Kidney epithelial cell (primary cell): ENCODE data around the gene DIABLO. TPM values are rescaled to one million over a fixed set of nuclear protein-coding genes. Genes with fewer than 3 reads are reported as not detected.

Experiments
- DNase-seq: peaks from one replicate; pipeline ENCODE4 v3.0.0-alpha.2; 2010; ENCODE audit warnings: low read depth
- H3K27me3 ChIP-seq: 2 replicates; pipeline ENCODE4 v1.6.0; 2011; ENCODE audit warnings: low read length; ENCODE audit not compliant: control insufficient read depth, insufficient read depth
- H3K36me3 ChIP-seq: 2 replicates; pipeline ENCODE4 v1.5.1; 2011; ENCODE audit warnings: low read length; ENCODE audit not compliant: control insufficient read depth, insufficient read depth
- H3K4me3 ChIP-seq: 2 replicates; pipeline ENCODE4 v1.5.1; 2011; ENCODE audit warnings: low read depth, mild to moderate bottlenecking, control low read depth, low read length
- total RNA-seq: library from RNA; depleted of rRNA; stranded (reverse); fragments of >200 nt; gene quantifications from 2 replicates; pipeline ENCODE4 v1.2.3, GENCODE V29; 2015
- TF ChIP-seq, protein P1 (sequence below): IDR thresholded peaks from 2 replicates; pipeline ENCODE4 v1.5.1; 2011; ENCODE audit warnings: mild to moderate bottlenecking, moderate library complexity, low read length, control low read depth, inconsistent platforms; ENCODE audit not compliant: insufficient read depth, poor library complexity, severe bottlenecking

DIABLO gene
- total RNA-seq, 1 donor from 2014 or later, result 100 TPM

DNA sequence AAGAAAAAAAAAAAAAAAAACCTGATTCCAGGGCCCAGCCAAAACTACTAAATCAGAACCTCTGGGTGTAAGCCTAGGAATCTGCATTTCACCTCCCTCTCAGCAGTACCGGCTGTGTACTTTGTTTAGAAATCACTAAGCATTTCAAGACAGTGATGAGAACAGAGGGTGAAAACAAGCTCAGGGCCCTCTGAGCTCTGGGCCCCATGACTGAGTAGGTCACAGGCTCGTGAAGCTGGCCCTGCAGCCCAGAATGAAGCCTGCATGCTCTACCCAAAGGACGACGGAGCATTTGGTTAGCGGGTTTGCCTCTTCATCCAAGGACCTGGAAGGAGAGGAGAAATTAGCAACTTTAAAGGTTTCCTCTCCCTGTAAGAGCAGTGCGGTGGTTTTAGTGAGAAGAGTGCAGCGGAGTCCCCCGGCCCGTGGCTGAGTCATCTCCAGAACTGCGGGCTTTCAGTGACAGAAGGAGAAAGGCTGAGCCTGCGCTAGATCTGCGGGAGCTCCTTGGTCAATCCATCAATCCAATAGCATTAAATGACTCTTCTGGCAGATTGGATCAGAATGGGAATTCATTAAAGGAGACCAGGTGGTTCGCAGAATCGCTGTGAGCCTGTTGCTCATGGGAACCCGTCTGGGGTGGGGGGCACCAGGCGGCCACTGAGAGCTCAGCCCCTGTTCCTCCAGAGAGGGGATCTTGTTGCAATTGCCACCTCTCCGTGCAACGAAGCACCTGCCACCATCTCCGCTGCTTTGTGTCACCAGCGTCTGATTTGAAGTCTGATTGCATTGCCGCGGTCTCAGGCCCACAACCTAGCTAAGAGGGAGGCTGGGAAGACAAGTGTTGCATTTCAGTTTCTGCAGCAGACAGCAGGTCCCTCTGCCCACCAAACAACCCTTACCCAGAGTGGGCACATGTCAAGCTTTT is 59.2 kb downstream of the DIABLO start:
- TF ChIP-seq, protein P1, sequence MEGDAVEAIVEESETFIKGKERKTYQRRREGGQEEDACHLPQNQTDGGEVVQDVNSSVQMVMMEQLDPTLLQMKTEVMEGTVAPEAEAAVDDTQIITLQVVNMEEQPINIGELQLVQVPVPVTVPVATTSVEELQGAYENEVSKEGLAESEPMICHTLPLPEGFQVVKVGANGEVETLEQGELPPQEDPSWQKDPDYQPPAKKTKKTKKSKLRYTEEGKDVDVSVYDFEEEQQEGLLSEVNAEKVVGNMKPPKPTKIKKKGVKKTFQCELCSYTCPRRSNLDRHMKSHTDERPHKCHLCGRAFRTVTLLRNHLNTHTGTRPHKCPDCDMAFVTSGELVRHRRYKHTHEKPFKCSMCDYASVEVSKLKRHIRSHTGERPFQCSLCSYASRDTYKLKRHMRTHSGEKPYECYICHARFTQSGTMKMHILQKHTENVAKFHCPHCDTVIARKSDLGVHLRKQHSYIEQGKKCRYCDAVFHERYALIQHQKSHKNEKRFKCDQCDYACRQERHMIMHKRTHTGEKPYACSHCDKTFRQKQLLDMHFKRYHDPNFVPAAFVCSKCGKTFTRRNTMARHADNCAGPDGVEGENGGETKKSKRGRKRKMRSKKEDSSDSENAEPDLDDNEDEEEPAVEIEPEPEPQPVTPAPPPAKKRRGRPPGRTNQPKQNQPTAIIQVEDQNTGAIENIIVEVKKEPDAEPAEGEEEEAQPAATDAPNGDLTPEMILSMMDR, result no peak
- Histone ChIP-seq H3K27me3 (no peaks in the 10 kb centered on the region), H3K4me3 (no peak overlapping the region), H3K36me3 (no peaks in the 10 kb centered on the region)
- DNase-seq, result no peak

- DNase-seq, result no peak
- no peak overlapping the region for H3K4me3 ChIP-seq
- H3K36me3 ChIP-seq, result no peaks in the 10 kb centered on the region
- H3K27me3 ChIP-seq, result no peaks in the 10 kb centered on the region
- TF ChIP-seq, protein P1, result no peak
These were observed 62.9 kb downstream of the DIABLO start for GRCh38 chr12:122162976-122163375.

GRCh38 chr12:122161682-122162081 is 64.2 kb downstream of the DIABLO start:
- TF ChIP-seq, protein P1, result no peak
- no peak for DNase-seq
- Histone ChIP-seq H3K27me3 (no peaks in the 10 kb centered on the region), H3K36me3 (no peaks in the 10 kb centered on the region), H3K4me3 (no peak overlapping the region)

- TF ChIP-seq, protein P1, result no peak
- Histone ChIP-seq H3K4me3 (no peak overlapping the region), H3K27me3 (no peaks in the 10 kb centered on the region), H3K36me3 (no peaks in the 10 kb centered on the region)
- DNase-seq, result no peak
These were observed 65.1 kb downstream of the DIABLO start for GRCh38 chr12:122160761-122161160.

- TF ChIP-seq, protein P1, result no peak
- Histone ChIP-seq H3K27me3 (no peaks in the 10 kb centered on the region), H3K4me3 (no peak overlapping the region), H3K36me3 (no peaks in the 10 kb centered on the region)
- no peak for DNase-seq
These were observed 66.0 kb downstream of the DIABLO start for GRCh38 chr12:122159882-122160281.

DNA sequence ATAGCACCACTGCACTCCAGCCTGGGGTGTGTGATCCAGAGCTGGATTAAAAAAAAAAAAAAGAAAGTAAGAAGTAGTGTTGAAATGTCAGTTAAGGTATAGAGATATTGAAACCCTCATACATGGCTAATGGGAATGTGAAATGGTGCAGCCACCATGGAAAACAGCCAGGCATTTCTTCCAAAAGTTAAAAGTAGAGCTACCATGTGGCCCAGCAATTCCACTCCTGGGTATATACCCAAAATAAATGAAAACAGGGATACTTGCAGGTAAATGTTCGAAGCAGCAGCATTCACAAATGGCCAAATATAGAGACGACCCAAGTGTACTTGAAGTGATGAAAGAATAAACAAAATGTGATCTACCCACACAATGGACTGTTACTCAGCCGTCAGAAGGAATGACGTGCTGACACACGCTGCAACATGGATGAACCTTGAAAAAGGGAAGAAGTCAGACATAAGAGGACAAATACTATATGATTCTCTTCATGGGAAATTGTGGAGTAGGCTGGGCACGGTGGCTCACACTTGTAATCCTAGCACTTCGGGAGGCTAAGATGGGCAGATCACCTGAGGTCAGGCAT is 67.1 kb downstream of the DIABLO start:
- no peak for DNase-seq
- TF ChIP-seq, protein P1, result no peak
- Histone ChIP-seq H3K4me3 (no peak overlapping the region), H3K27me3 (no peaks in the 10 kb centered on the region), H3K36me3 (no peaks in the 10 kb centered on the region)
